Ishikawa (cell line): ENCODE measurements around the gene ORAI2.

Source experiments
- CEBPB ChIP-seq: IDR thresholded peaks from 2 replicates; pipeline ENCODE4 v1.6.1; 2012
- CREB1 ChIP-seq: IDR thresholded peaks from 2 replicates; pipeline ENCODE4 v1.6.1; 2012; ENCODE audit warnings: low read depth
- EGR1 ChIP-seq: IDR thresholded peaks from 2 replicates; pipeline ENCODE4 v1.6.1; 2012
- EP300 ChIP-seq: IDR thresholded peaks from 2 replicates; pipeline ENCODE4 v1.6.1; 2012; ENCODE audit warnings: borderline replicate concordance
- FOXM1 ChIP-seq: IDR thresholded peaks from 2 replicates; pipeline ENCODE4 v1.6.1; 2012; ENCODE audit warnings: low read depth, borderline replicate concordance
- MAX ChIP-seq: IDR thresholded peaks from 2 replicates; pipeline ENCODE4 v1.6.1; 2012
- NFIC ChIP-seq: IDR thresholded peaks from 2 replicates; pipeline ENCODE4 v1.6.1; 2012
- RAD21 ChIP-seq: IDR thresholded peaks from 2 replicates; pipeline ENCODE4 v1.6.1; 2012; ENCODE audit warnings: low read depth
- TAF1 ChIP-seq: IDR thresholded peaks from 2 replicates; pipeline ENCODE4 v1.6.1; 2012; ENCODE audit warnings: low read depth, mild to moderate bottlenecking
- TCF12 ChIP-seq: IDR thresholded peaks from 2 replicates; pipeline ENCODE4 v1.6.1; 2012; ENCODE audit warnings: low read depth
- TEAD4 ChIP-seq: IDR thresholded peaks from 2 replicates; pipeline ENCODE4 v1.6.1; 2012
- YY1 ChIP-seq: IDR thresholded peaks from 2 replicates; pipeline ENCODE4 v1.6.1; 2012; ENCODE audit warnings: low read depth
- ZBTB7A ChIP-seq: IDR thresholded peaks from 2 replicates; pipeline ENCODE4 v1.6.1; 2012; ENCODE audit warnings: low read depth
- TF ChIP-seq, protein P1 (sequence below): IDR thresholded peaks from 2 replicates; pipeline ENCODE4 v1.6.1; 2012; ENCODE audit warnings: low read depth, mild to moderate bottlenecking
- TF ChIP-seq, protein P2 (sequence below): IDR thresholded peaks from 2 replicates; pipeline ENCODE4 v1.6.1; 2012

The ORAI2 gene

DNA sequence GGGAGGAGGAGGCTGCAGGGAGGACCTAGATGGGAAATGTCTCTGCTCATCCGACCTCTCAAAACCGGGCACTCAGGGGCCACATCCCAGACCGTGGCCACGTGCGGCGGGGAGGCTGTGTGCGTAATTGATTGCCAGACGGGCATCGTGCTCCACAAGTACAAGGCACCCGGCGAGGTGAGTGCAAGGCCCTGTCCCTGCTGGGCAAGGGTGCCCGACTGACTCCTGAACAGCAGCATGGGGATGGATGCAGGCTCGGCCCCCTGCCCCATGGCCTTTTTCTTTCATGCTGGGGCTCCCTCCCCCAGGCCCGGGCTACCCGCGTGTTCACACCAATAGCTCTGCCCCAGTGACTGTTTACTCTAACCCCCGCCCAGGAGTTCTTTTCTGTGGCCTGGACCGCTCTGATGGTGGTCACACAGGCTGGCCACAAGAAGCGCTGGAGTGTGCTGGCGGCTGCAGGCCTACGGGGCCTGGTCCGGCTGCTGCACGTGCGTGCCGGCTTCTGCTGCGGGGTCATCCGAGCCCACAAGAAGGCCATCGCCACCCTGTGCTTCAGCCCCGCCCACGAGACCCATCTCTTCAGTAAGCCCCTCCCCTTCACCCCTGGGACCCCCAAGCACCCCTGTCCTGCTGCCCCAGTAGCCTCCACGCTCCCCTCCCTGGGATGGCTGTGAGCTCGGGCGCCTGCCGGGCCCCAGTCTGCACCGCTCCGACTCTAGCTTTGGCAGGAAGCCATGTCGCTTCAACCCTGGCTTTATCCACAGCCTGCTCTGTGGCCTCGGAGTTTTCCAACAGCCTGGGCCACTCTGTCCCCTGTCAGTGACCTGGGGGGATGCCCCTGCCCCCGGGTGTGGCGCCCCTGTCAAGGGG, 35.3 kb downstream of the ORAI2 start:
- TF ChIP-seq, protein P1, sequence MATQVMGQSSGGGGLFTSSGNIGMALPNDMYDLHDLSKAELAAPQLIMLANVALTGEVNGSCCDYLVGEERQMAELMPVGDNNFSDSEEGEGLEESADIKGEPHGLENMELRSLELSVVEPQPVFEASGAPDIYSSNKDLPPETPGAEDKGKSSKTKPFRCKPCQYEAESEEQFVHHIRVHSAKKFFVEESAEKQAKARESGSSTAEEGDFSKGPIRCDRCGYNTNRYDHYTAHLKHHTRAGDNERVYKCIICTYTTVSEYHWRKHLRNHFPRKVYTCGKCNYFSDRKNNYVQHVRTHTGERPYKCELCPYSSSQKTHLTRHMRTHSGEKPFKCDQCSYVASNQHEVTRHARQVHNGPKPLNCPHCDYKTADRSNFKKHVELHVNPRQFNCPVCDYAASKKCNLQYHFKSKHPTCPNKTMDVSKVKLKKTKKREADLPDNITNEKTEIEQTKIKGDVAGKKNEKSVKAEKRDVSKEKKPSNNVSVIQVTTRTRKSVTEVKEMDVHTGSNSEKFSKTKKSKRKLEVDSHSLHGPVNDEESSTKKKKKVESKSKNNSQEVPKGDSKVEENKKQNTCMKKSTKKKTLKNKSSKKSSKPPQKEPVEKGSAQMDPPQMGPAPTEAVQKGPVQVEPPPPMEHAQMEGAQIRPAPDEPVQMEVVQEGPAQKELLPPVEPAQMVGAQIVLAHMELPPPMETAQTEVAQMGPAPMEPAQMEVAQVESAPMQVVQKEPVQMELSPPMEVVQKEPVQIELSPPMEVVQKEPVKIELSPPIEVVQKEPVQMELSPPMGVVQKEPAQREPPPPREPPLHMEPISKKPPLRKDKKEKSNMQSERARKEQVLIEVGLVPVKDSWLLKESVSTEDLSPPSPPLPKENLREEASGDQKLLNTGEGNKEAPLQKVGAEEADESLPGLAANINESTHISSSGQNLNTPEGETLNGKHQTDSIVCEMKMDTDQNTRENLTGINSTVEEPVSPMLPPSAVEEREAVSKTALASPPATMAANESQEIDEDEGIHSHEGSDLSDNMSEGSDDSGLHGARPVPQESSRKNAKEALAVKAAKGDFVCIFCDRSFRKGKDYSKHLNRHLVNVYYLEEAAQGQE = no peak
- TF ChIP-seq FOXM1 = no peak
- no peak for TF ChIP-seq ZBTB7A
- no peak for TF ChIP-seq MAX
- no peak for TF ChIP-seq CREB1
- TF ChIP-seq EGR1 = no peak
- TF ChIP-seq EP300 = no peak
- no peak for TF ChIP-seq CEBPB
- TF ChIP-seq, protein P2, sequence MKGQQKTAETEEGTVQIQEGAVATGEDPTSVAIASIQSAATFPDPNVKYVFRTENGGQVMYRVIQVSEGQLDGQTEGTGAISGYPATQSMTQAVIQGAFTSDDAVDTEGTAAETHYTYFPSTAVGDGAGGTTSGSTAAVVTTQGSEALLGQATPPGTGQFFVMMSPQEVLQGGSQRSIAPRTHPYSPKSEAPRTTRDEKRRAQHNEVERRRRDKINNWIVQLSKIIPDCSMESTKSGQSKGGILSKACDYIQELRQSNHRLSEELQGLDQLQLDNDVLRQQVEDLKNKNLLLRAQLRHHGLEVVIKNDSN = no peak
- TF ChIP-seq NFIC = no peak
- TF ChIP-seq TAF1 = no peak
- TF ChIP-seq TCF12 = no peak

GRCh38 chr7:102469351-102469971, 36.1 kb downstream of the ORAI2 start:
- no peak for TF ChIP-seq CEBPB

- TF ChIP-seq, protein P2 = no peak
- TF ChIP-seq YY1 (no peak), RAD21 (no peak), CEBPB (no peak), TCF12 (no peak), CREB1 (no peak), TEAD4 (no peak), TAF1 (no peak)
- TF ChIP-seq, protein P1 = no peak
Observed at GRCh38 chr7:102469972-102470825, 36.8 kb downstream of the ORAI2 start.

DNA sequence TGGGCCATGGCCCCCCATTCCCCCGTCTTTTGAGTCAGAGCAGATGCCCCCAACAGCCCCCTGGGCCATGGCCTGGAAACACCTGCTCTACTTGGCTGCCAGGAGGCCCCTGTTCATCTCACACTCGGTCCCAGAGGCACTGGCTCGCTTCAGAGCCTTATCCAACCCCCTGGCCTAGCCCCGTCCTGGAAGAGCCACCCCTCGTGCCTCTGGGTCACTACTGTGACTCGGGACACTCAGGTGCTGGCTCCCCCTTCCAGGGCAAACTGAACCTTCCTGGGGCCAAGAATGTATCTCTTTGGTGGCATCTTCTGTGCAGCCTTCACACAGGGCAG, 38.4 kb downstream of the ORAI2 start:
- TF ChIP-seq TAF1 = no peak
- no peak for TF ChIP-seq MAX
- no peak for TF ChIP-seq EGR1
- TF ChIP-seq CREB1 = no peak
- no peak for TF ChIP-seq TEAD4
- TF ChIP-seq YY1 = no peak
- TF ChIP-seq ZBTB7A = no peak
- no peak for TF ChIP-seq TCF12
- TF ChIP-seq NFIC = no peak

GRCh38 chr7:102472126-102473041, 39.0 kb downstream of the ORAI2 start:
- TF ChIP-seq EP300 (no peak), TCF12 (no peak), EGR1 (no peak), ZBTB7A (no peak)
- TF ChIP-seq, protein P1 = no peak
